ENCODE measurements around the gene SHMT2. TPM values are rescaled to one million over a fixed set of nuclear protein-coding genes. Genes with fewer than 3 reads are reported as not detected.

SHMT2 gene
- total and polyA plus RNA-seq, 2 donors (not counting 3 experiments of a cell fraction or from before 2014, with no cell fraction given), result 155 to 243 TPM

GRCh38 chr12:57240066-57240921, 10.8 kb downstream of the SHMT2 start:
- no peaks in the 10 kb centered on the region for H3K9me1 ChIP-seq (replicated peaks; ENCODE audit: control insufficient read depth, extremely low read depth, insufficient read depth, low read length)
- H3K4me1 ChIP-seq (ENCODE audit: control insufficient read depth, extremely low read depth, insufficient read depth, low read length), result peaks cover 28% of the 10 kb centered on the region
- H2AFZ ChIP-seq (ENCODE audit: low read depth, low read length), result peak overlapping the region; percentile 41
- ChIA-PET CTCF (interaction anchor here (0.9 to 10.7 kb wide), 8 partner anchors 10 to 239 kb away, joined by 3 to 214 read pairs (median 36); partner anchors contain the start of genes NXPH4, SHMT2 and STAC3), POLR2A (interaction anchor here (1.1 kb wide), 1 partner anchor 11 kb away, joined by 3 read pairs; the partner anchor contains the start of gene SHMT2)
- no peaks in the 10 kb centered on the region for H3K79me2 ChIP-seq (ENCODE audit: control insufficient read depth, insufficient read depth, low read length)
- H4K20me1 ChIP-seq (replicated peaks; ENCODE audit: control insufficient read depth, extremely low read depth, insufficient read depth, low read length), result no peaks in the 10 kb centered on the region
- no peak overlapping the region for H3K27ac ChIP-seq (ENCODE audit: insufficient read depth, low read depth, low read length)
- FAIRE-seq (no peak), DNase-seq (ENCODE audit: low read depth, low spot score) (no peak)
- no peak overlapping the region for H3K9ac ChIP-seq (replicated peaks; ENCODE audit: extremely low read depth, insufficient read depth, low read length)
- no peaks in the 10 kb centered on the region for H3K36me3 ChIP-seq (ENCODE audit: control insufficient read depth in 2 of 2, extremely low read depth in 1 of 2, insufficient read depth in 2 of 2, low read length in 2 of 2)
- dilution Hi-C loops (cut with MboI; ENCODE audit: extremely low pct_ligation_motif_present, low sequenced_read_pairs) (no loop called here), intact Hi-C loops (cut with micrococcal nuclease) (loop anchor here (5.0 kb wide), 2 partner anchors 113 to 128 kb away; partner anchors contain the start of genes LRP1 and STAT6)
- no peaks in the 10 kb centered on the region for H3K9me3 ChIP-seq (replicated peaks; ENCODE audit: control insufficient read depth, insufficient read depth, low read length)
- H3K4me3 ChIP-seq (replicated peaks in 1 of 3; ENCODE audit: insufficient read depth in 1 of 3, low read depth in 1 of 3, low read length in 3 of 3), result peak overlapping the region; percentile 30 to 53 (median 40)
- peak overlapping the region; percentile 72 for H3K4me2 ChIP-seq (ENCODE audit: insufficient read depth, low read length)
- TF ChIP-seq MYC (IDR thresholded peaks at IDR 0.05; ENCODE audit: low read depth, low read length) (no peak), CTCF (IDR thresholded peaks at IDR 0.05; ENCODE audit: extremely low read depth in 1 of 2, insufficient read depth in 1 of 2, low read depth in 1 of 2, low read length in 2 of 2) (no peak), FOS (IDR thresholded peaks at IDR 0.05; ENCODE audit: borderline replicate concordance, insufficient read depth, low read length) (no peak), POLR2A (IDR thresholded peaks at IDR 0.05; ENCODE audit: low read depth, low read length) (no peak), GATA2 (IDR thresholded peaks at IDR 0.05; ENCODE audit: insufficient read depth, insufficient read length, low read depth, low read length) (no peak), POLR2AphosphoS5 (IDR thresholded peaks at IDR 0.05; ENCODE audit: insufficient read depth, low read depth, low read length) (no peak), JUN (IDR thresholded peaks at IDR 0.05; ENCODE audit: borderline replicate concordance, insufficient read depth, insufficient read length, low read depth) (no peak), MAX (IDR thresholded peaks at IDR 0.05; ENCODE audit: insufficient read depth, insufficient read length) (no peak)
- peaks cover 58% of the 10 kb centered on the region in 2 experiments for H3K27me3 ChIP-seq (ENCODE audit: control insufficient read depth in 2 of 2, insufficient read depth in 2 of 2, low read length in 2 of 2)
- BruUV-seq (replicated peaks), result no TSS peak
